Erythroblast (primary cell): Measurements from ENCODE around the gene PHF21A.

Experiments used
- GATA1 ChIP-seq: IDR thresholded peaks from 2 replicates; pipeline ENCODE4 v1.6.1; 2011; ENCODE audit warnings: low read depth, mild to moderate bottlenecking, control low read depth, low read length, moderate library complexity
- POLR2A ChIP-seq: IDR thresholded peaks from 2 replicates; pipeline ENCODE4 v1.6.1; 2011; ENCODE audit warnings: mild to moderate bottlenecking, low read length

- TF ChIP-seq POLR2A = no peak
- TF ChIP-seq GATA1 = no peak
Measured at GRCh38 chr11:45937916-45938315, 183.3 kb downstream of the PHF21A start.
